ENCODE data around the gene AXL.

AXL gene

DNA sequence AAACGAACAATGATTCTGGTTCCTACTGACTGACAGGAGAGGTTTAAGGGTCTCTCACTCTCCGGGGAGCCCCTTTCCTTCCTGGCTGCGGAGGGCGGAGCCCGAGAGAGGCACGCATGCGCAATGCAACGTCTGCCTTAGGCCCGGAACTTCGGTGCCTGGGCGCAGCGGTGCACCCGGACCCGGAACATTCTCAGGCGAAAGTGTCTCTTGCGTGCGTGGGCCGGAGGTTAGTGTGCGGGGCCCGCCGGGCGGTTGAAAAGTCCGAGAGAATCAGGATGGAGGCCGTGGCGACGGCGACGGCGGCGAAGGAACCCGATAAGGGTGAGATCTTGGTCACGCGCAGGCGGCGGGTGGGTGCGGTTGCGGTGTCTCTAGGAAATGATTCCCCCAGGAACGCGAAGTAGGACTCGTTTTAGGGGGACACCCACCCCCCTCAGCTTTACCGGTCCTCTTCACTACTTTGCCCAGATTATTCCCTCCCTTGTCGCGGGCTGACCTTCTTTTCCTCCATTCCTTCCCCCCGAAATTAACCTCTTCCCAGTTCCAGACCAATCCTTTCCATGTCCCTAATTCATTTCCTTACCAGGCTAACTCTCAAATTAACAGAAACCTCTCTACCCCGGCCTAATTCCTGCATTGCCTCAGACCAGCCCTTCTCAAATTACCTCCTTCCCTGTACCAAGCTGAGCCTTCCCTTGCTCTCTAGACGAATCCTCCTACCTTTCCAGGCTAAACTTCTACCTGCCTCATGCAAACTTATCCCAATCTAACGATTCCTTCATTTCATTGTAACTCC, 91.2 kb downstream of the AXL start, which contains the start of gene CCDC97:
Gene CCDC97, plus strand, starts transcription at position 140 of the 799 bp plus-strand sequence. Its CDS starts 139 bp downstream, at position 279.
- DNase-seq, result peak; percentile 92

DNA sequence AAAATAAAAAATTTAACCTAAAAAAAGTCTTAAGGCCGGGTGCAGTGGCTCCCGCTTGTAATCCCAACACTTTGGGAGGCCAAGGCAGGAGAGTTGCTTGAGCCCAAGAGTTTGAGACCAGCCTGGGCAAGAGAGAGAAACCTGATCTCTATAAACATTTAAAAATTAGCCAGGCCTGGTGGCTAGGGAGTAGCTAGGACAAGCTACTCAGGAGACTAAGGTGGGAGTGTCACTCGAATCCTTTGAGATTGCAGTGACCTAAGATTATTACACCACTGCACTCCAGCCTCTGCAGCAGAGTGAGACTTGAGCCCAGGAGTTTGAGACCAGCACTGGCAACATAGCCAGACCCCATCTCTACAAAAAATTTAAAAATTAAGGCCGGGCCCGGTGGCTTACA, 92.0 kb downstream of the AXL start:
- no peak for DNase-seq

Data from CD4-positive, alpha-beta T cell treated with Interleukin-17A for 1 hour (primary cell).